ENCODE data around the gene GIMAP6.
"Not testable (repeated sequence)": the region's sequence is repeated elsewhere in the genome, so short reads cannot be mapped to it uniquely, and the experiment has no call there.

Gene GIMAP6

GRCh38 chr7:150620061-150620460 lies 12.1 kb downstream of the GIMAP6 start:
- no peak overlapping the region for H3K4me3 ChIP-seq (ENCODE audit: low read depth, low read length)
- H3K27me3 ChIP-seq (ENCODE audit: insufficient read depth, low read length): no peaks in the 10 kb centered on the region
- H3K79me2 ChIP-seq (ENCODE audit: control insufficient read depth, insufficient read depth, low read length, unreplicated experiment): no peaks in the 10 kb centered on the region
- no peaks in the 10 kb centered on the region for H3K36me3 ChIP-seq (ENCODE audit: insufficient read depth, low read length)
- no peaks in the 10 kb centered on the region for H3K4me1 ChIP-seq (ENCODE audit: control insufficient read depth, insufficient read depth, low read length, unreplicated experiment)
- H2AFZ ChIP-seq (ENCODE audit: low read length, unreplicated experiment): no peak overlapping the region
- no peak overlapping the region for H3K27ac ChIP-seq (ENCODE audit: low read depth, low read length)

- H3K4me3 ChIP-seq (ENCODE audit: low read depth, low read length); H3K36me3 ChIP-seq (ENCODE audit: insufficient read depth, low read length); H3K27ac ChIP-seq (ENCODE audit: low read depth, low read length); H3K27me3 ChIP-seq (ENCODE audit: insufficient read depth, low read length); H3K79me2 ChIP-seq (ENCODE audit: control insufficient read depth, insufficient read depth, low read length, unreplicated experiment); H3K4me1 ChIP-seq (ENCODE audit: control insufficient read depth, insufficient read depth, low read length, unreplicated experiment); H2AFZ ChIP-seq (ENCODE audit: low read length, unreplicated experiment): not testable (repeated sequence)
Measured at GRCh38 chr7:150615221-150615755, 16.9 kb downstream of the GIMAP6 start.

GRCh38 chr7:150614426-150614825 lies 17.8 kb downstream of the GIMAP6 start:
- not testable (repeated sequence) for H3K4me3 ChIP-seq (ENCODE audit: low read depth, low read length); H3K27me3 ChIP-seq (ENCODE audit: insufficient read depth, low read length); H3K4me1 ChIP-seq (ENCODE audit: control insufficient read depth, insufficient read depth, low read length, unreplicated experiment); H3K79me2 ChIP-seq (ENCODE audit: control insufficient read depth, insufficient read depth, low read length, unreplicated experiment); H2AFZ ChIP-seq (ENCODE audit: low read length, unreplicated experiment); H3K27ac ChIP-seq (ENCODE audit: low read depth, low read length); H3K36me3 ChIP-seq (ENCODE audit: insufficient read depth, low read length)

- no peak overlapping the region for H2AFZ ChIP-seq (ENCODE audit: low read length, unreplicated experiment)
- no peak overlapping the region for H3K4me3 ChIP-seq (ENCODE audit: low read depth, low read length)
- H3K27ac ChIP-seq (ENCODE audit: low read depth, low read length): no peak overlapping the region
- no peaks in the 10 kb centered on the region for H3K4me1 ChIP-seq (ENCODE audit: control insufficient read depth, insufficient read depth, low read length, unreplicated experiment)
- no peaks in the 10 kb centered on the region for H3K36me3 ChIP-seq (ENCODE audit: insufficient read depth, low read length)
- no peaks in the 10 kb centered on the region for H3K27me3 ChIP-seq (ENCODE audit: insufficient read depth, low read length)
- H3K79me2 ChIP-seq (ENCODE audit: control insufficient read depth, insufficient read depth, low read length, unreplicated experiment): no peaks in the 10 kb centered on the region
Measured at GRCh38 chr7:150613880-150614279, 18.3 kb downstream of the GIMAP6 start.

- Histone ChIP-seq H2AFZ (ENCODE audit: low read length, unreplicated experiment) (no peak overlapping the region), H3K4me3 (ENCODE audit: low read depth, low read length) (no peak overlapping the region), H3K27me3 (ENCODE audit: insufficient read depth, low read length) (no peaks in the 10 kb centered on the region), H3K4me1 (ENCODE audit: control insufficient read depth, insufficient read depth, low read length, unreplicated experiment) (no peaks in the 10 kb centered on the region), H3K79me2 (ENCODE audit: control insufficient read depth, insufficient read depth, low read length, unreplicated experiment) (no peaks in the 10 kb centered on the region), H3K36me3 (ENCODE audit: insufficient read depth, low read length) (no peaks in the 10 kb centered on the region), H3K27ac (ENCODE audit: low read depth, low read length) (no peak overlapping the region)
Measured at GRCh38 chr7:150612925-150613324, 19.3 kb downstream of the GIMAP6 start.

- no peaks in the 10 kb centered on the region for H3K4me1 ChIP-seq (ENCODE audit: control insufficient read depth, insufficient read depth, low read length, unreplicated experiment)
- H3K27me3 ChIP-seq (ENCODE audit: insufficient read depth, low read length): no peaks in the 10 kb centered on the region
- H3K4me3 ChIP-seq (ENCODE audit: low read depth, low read length): no peak overlapping the region
- H3K79me2 ChIP-seq (ENCODE audit: control insufficient read depth, insufficient read depth, low read length, unreplicated experiment): no peaks in the 10 kb centered on the region
- no peaks in the 10 kb centered on the region for H3K36me3 ChIP-seq (ENCODE audit: insufficient read depth, low read length)
- no peak overlapping the region for H3K27ac ChIP-seq (ENCODE audit: low read depth, low read length)
- H2AFZ ChIP-seq (ENCODE audit: low read length, unreplicated experiment): no peak overlapping the region
Measured at GRCh38 chr7:150610233-150610632, 22.0 kb downstream of the GIMAP6 start.

- H3K27ac ChIP-seq (ENCODE audit: low read depth, low read length); H3K36me3 ChIP-seq (ENCODE audit: insufficient read depth, low read length); H2AFZ ChIP-seq (ENCODE audit: low read length, unreplicated experiment); H3K79me2 ChIP-seq (ENCODE audit: control insufficient read depth, insufficient read depth, low read length, unreplicated experiment); H3K27me3 ChIP-seq (ENCODE audit: insufficient read depth, low read length); H3K4me1 ChIP-seq (ENCODE audit: control insufficient read depth, insufficient read depth, low read length, unreplicated experiment); H3K4me3 ChIP-seq (ENCODE audit: low read depth, low read length): not testable (repeated sequence)
Measured at GRCh38 chr7:150603600-150603999, 28.6 kb downstream of the GIMAP6 start.

GRCh38 chr7:150595361-150595760 lies 36.8 kb downstream of the GIMAP6 start:
- no peaks in the 10 kb centered on the region for H3K4me1 ChIP-seq (ENCODE audit: control insufficient read depth, insufficient read depth, low read length, unreplicated experiment)
- H3K79me2 ChIP-seq (ENCODE audit: control insufficient read depth, insufficient read depth, low read length, unreplicated experiment): no peaks in the 10 kb centered on the region
- no peak overlapping the region for H3K27ac ChIP-seq (ENCODE audit: low read depth, low read length)
- H3K27me3 ChIP-seq (ENCODE audit: insufficient read depth, low read length): no peaks in the 10 kb centered on the region
- H3K36me3 ChIP-seq (ENCODE audit: insufficient read depth, low read length): no peaks in the 10 kb centered on the region
- H2AFZ ChIP-seq (ENCODE audit: low read length, unreplicated experiment): no peak overlapping the region
- H3K4me3 ChIP-seq (ENCODE audit: low read depth, low read length): no peak overlapping the region

GRCh38 chr7:150594805-150595204 lies 37.4 kb downstream of the GIMAP6 start:
- no peak overlapping the region for H3K4me3 ChIP-seq (ENCODE audit: low read depth, low read length)
- H3K27ac ChIP-seq (ENCODE audit: low read depth, low read length): no peak overlapping the region
- no peaks in the 10 kb centered on the region for H3K36me3 ChIP-seq (ENCODE audit: insufficient read depth, low read length)
- H3K27me3 ChIP-seq (ENCODE audit: insufficient read depth, low read length): no peaks in the 10 kb centered on the region
- no peaks in the 10 kb centered on the region for H3K79me2 ChIP-seq (ENCODE audit: control insufficient read depth, insufficient read depth, low read length, unreplicated experiment)
- no peaks in the 10 kb centered on the region for H3K4me1 ChIP-seq (ENCODE audit: control insufficient read depth, insufficient read depth, low read length, unreplicated experiment)
- no peak overlapping the region for H2AFZ ChIP-seq (ENCODE audit: low read length, unreplicated experiment)

- Histone ChIP-seq H2AFZ (ENCODE audit: low read length, unreplicated experiment) (no peak overlapping the region), H3K79me2 (ENCODE audit: control insufficient read depth, insufficient read depth, low read length, unreplicated experiment) (no peaks in the 10 kb centered on the region), H3K27ac (ENCODE audit: low read depth, low read length) (no peak overlapping the region), H3K4me1 (ENCODE audit: control insufficient read depth, insufficient read depth, low read length, unreplicated experiment) (no peaks in the 10 kb centered on the region), H3K4me3 (ENCODE audit: low read depth, low read length) (no peak overlapping the region), H3K27me3 (ENCODE audit: insufficient read depth, low read length) (no peaks in the 10 kb centered on the region), H3K36me3 (ENCODE audit: insufficient read depth, low read length) (no peaks in the 10 kb centered on the region)
Measured at GRCh38 chr7:150587551-150587950, 44.6 kb downstream of the GIMAP6 start.

- Histone ChIP-seq H3K79me2 (ENCODE audit: control insufficient read depth, insufficient read depth, low read length, unreplicated experiment) (no peaks in the 10 kb centered on the region), H2AFZ (ENCODE audit: low read length, unreplicated experiment) (no peak overlapping the region), H3K4me1 (ENCODE audit: control insufficient read depth, insufficient read depth, low read length, unreplicated experiment) (no peaks in the 10 kb centered on the region), H3K4me3 (ENCODE audit: low read depth, low read length) (no peak overlapping the region), H3K27me3 (ENCODE audit: insufficient read depth, low read length) (no peaks in the 10 kb centered on the region), H3K36me3 (ENCODE audit: insufficient read depth, low read length) (no peaks in the 10 kb centered on the region), H3K27ac (ENCODE audit: low read depth, low read length) (no peak overlapping the region)
Measured at GRCh38 chr7:150586785-150587152, 45.4 kb downstream of the GIMAP6 start.
